ENCODE data around the gene TMCO5A. TPM values are rescaled to one million over a fixed set of nuclear protein-coding genes. Genes with fewer than 3 reads are reported as not detected.

TMCO5A gene
- total RNA-seq, 1 experiment from 2014 or later, result not detected

DNA sequence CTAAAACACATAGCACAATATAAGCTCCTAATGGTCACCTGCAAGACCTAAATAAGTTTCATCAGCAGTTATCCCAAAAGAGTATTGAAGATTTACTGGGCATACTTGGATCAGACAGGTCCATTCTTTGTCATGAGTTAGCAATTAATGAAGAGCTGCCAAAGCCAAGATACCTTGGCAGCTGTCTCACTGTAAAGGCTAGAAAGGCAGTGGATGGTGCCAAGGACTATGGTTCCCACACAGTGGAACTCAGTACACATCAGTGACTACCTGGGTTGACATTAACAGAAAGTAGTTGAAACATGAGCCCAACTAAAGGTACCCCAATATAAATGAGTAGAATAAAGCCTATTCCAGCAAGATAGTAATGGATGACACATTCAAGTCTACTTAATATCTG, 41.1 kb upstream of the TMCO5A start:
- Histone ChIP-seq H2BK120ac (ENCODE audit: low read depth, low read length, poor library complexity, severe bottlenecking) (no peak overlapping the region), H3T11ph (ENCODE audit: low read length) (no peak overlapping the region), H4K91ac (ENCODE audit: insufficient read length, low read depth, low read length) (no peak overlapping the region), H2BK5ac (ENCODE audit: insufficient read length, low read length) (no peak overlapping the region), H2AFZ (ENCODE audit: low read length) (no peak overlapping the region), H3K18ac (ENCODE audit: insufficient read length, low read depth, low read length) (no peak overlapping the region), H3K9ac (ENCODE audit: extremely low read depth, insufficient read length, low read length) (no peak overlapping the region), H3K4me1 (ENCODE audit: insufficient read depth, low read length) (no peaks in the 10 kb centered on the region), H3K14ac (ENCODE audit: insufficient read depth, low read length) (no peak overlapping the region), H2AK5ac (ENCODE audit: insufficient read length, low read length) (no peak overlapping the region), H3K79me2 (ENCODE audit: insufficient read depth, low read length) (no peaks in the 10 kb centered on the region), H3K4me2 (ENCODE audit: insufficient read depth, insufficient read length, low read length) (no peak overlapping the region), H3K9me3 (ENCODE audit: control insufficient read depth, low read depth, low read length) (no peaks in the 10 kb centered on the region), H2BK15ac (ENCODE audit: low read depth, low read length) (no peak overlapping the region), H4K20me1 (ENCODE audit: control insufficient read depth, insufficient read depth, insufficient read length) (no peaks in the 10 kb centered on the region), H2BK20ac (ENCODE audit: low read depth, low read length, poor library complexity, severe bottlenecking) (no peak overlapping the region), H3K23ac (ENCODE audit: insufficient read length, low read depth, low read length) (no peak overlapping the region), H3K79me1 (ENCODE audit: insufficient read depth, low read depth, low read length, poor library complexity, severe bottlenecking) (no peaks in the 10 kb centered on the region), H3K56ac (ENCODE audit: insufficient read length, low read depth, low read length) (no peak overlapping the region), H3K27me3 (ENCODE audit: insufficient read depth, low read length) (no peaks in the 10 kb centered on the region), H3K27ac (ENCODE audit: insufficient read length, low read depth, low read length) (no peak overlapping the region), H2BK12ac (ENCODE audit: insufficient read length, low read depth, low read length) (no peak overlapping the region), H3K4ac (ENCODE audit: low read depth, low read length) (no peak overlapping the region), H4K8ac (replicated peaks; ENCODE audit: insufficient read length, low read depth, low read length) (no peak overlapping the region), H3K23me2 (ENCODE audit: insufficient read length, low read depth, low read length, poor library complexity, severe bottlenecking) (no peaks in the 10 kb centered on the region), H4K5ac (ENCODE audit: insufficient read length, low read depth, low read length) (no peak overlapping the region)
- peaks cover 5% of the 10 kb centered on the region; the same call in 1 of the 2 replicates for H3K27me3 Mint-ChIP-seq (ENCODE audit: low read depth)
- TF ChIP-seq, protein P1, sequence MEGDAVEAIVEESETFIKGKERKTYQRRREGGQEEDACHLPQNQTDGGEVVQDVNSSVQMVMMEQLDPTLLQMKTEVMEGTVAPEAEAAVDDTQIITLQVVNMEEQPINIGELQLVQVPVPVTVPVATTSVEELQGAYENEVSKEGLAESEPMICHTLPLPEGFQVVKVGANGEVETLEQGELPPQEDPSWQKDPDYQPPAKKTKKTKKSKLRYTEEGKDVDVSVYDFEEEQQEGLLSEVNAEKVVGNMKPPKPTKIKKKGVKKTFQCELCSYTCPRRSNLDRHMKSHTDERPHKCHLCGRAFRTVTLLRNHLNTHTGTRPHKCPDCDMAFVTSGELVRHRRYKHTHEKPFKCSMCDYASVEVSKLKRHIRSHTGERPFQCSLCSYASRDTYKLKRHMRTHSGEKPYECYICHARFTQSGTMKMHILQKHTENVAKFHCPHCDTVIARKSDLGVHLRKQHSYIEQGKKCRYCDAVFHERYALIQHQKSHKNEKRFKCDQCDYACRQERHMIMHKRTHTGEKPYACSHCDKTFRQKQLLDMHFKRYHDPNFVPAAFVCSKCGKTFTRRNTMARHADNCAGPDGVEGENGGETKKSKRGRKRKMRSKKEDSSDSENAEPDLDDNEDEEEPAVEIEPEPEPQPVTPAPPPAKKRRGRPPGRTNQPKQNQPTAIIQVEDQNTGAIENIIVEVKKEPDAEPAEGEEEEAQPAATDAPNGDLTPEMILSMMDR (conservative IDR thresholded peaks at IDR 0.05), result no peak
- H3K27ac Mint-ChIP-seq, result no peak overlapping the region
- H3K36me3 Mint-ChIP-seq (ENCODE audit: insufficient read depth in 1 of 3, low read depth in 3 of 3), result no peaks in the 10 kb centered on the region
- H3K4me3 Mint-ChIP-seq, result no peak overlapping the region
- H3K4me1 Mint-ChIP-seq, result peaks cover 0 to 3% of the 10 kb centered on the region in 2 experiments; a peak in 1 of 4 replicates
- no peak for DNase-seq
- no peaks in the 10 kb centered on the region for H3K9me3 Mint-ChIP-seq

All from H9 (cell line).